A549 treated with Mapracorat at 1 μM for 4 hours (cell line): Measurements from ENCODE around the gene PGAM2. TPM values are rescaled to one million over a fixed set of nuclear protein-coding genes. Genes with fewer than 3 reads are reported as not detected.

Experiments used
- total RNA-seq: library from RNA; stranded (reverse); fragments of 200-300 nt; extraction: Qiagen RNA extraction; gene quantifications from 5 replicates; pipeline ENCODE4 v1.2.3, GENCODE V29; 2022

PGAM2 gene
- not detected in 5 replicates for total RNA-seq

GRCh38 chr7:44065431-44066110, at the start of gene PGAM2:
Gene PGAM2 (minus strand): TSS chr7:44065567. CDS start chr7:44065529, 38 bp downstream.

GRCh38 chr7:44103923-44104859, 38.8 kb upstream of the PGAM2 start, which contains the start of gene AEBP1:
Gene AEBP1 (plus strand): TSS chr7:44104345. CDS start chr7:44104666, 321 bp downstream.

GRCh38 chr7:44044315-44045225, 20.8 kb downstream of the PGAM2 start, which contains the start of gene DBNL:
Gene DBNL (plus strand): TSS chr7:44044702. CDS start chr7:44044738, 36 bp downstream.

Other genes starting within 250 kb of the PGAM2 start
- gene MRPS24, start 196.1 kb downstream of the PGAM2 start, total RNA-seq, result 239 to 262 TPM (median 248 TPM) in 5 replicates
- gene URGCP, start 159.0 kb downstream of the PGAM2 start, total RNA-seq, result 26.0 to 29.4 TPM (median 28.3 TPM) in 5 replicates
- 7.3 to 11.5 TPM (median 10.0 TPM) in 5 replicates for gene UBE2D4, start 139.1 kb downstream of the PGAM2 start, total RNA-seq
- not detected in 5 replicates for gene SPDYE1, start 67.7 kb downstream of the PGAM2 start, total RNA-seq
- 59.1 to 68.9 TPM (median 68.1 TPM) in 5 replicates for gene DBNL, start 20.9 kb downstream of the PGAM2 start, total RNA-seq
- 5.3 to 7.9 TPM (median 6.5 TPM) in 5 replicates for gene POLM, start 17.0 kb upstream of the PGAM2 start, total RNA-seq
- gene AEBP1, start 38.8 kb upstream of the PGAM2 start, total RNA-seq, result 0.19 TPM in 1 of 5 replicates, not detected in the others
- 144 to 178 TPM (median 160 TPM) in 5 replicates for gene POLD2, start 58.0 kb upstream of the PGAM2 start, total RNA-seq
- not detected in 5 replicates for gene MYL7, start 75.8 kb upstream of the PGAM2 start, total RNA-seq
- not detected in 5 replicates for gene GCK, start 123.9 kb upstream of the PGAM2 start, total RNA-seq
- gene YKT6, start 135.4 kb upstream of the PGAM2 start, total RNA-seq, result 113 to 122 TPM (median 116 TPM) in 5 replicates